SK-N-SH (cell line): ENCODE data around the gene MRPL53. TPM values are rescaled to one million over a fixed set of nuclear protein-coding genes. Genes with fewer than 3 reads are reported as not detected.
"Not testable (repeated sequence)": the region's sequence is repeated elsewhere in the genome, so short reads cannot be mapped to it uniquely, and the experiment has no call there.

Experiments used
- CTCF ChIA-PET: fragments of 300-600, 350-600 bp; formaldehyde crosslinking; extraction: SDS; loops from one replicate; lab custom pipeline; 2021; lab: Yijun Ruan, JAX
- POLR2A ChIA-PET: fragments of 350-600 bp; sonication (Branson Sonifier 250); formaldehyde crosslinking; extraction: SDS; loops from one replicate; lab custom pipeline; 2020; ENCODE audit warnings: antibody characterized with exemption, inconsistent platforms; lab: Yijun Ruan, JAX
- DNase-seq: peaks from one replicate; pipeline ENCODE4 v3.0.0; 2012
- H2AFZ ChIP-seq: fragments of 200-600 bp; sonication (generic); 2 replicates; pipeline ENCODE4 v1.8.1; 2016; ENCODE audit warnings: antibody characterized with exemption, mild to moderate bottlenecking, low read depth
- H3F3A ChIP-seq: fragments of 200-600 bp; sonication (generic); replicated peaks from 2 replicates; pipeline ENCODE3; 2016; ENCODE audit warnings: antibody characterized with exemption, mild to moderate bottlenecking; ENCODE audit not compliant: insufficient read depth
- H3K27ac ChIP-seq, 2 experiments: fragments of 200-500 bp in 1 of 2; fragments of 200-600 bp in 1 of 2; sonication (Bioruptor generic) in 1 of 2; sonication (generic), shearing (Covaris generic) in 1 of 2; 2 replicates each; pipeline versions ENCODE4 v1.5.1 to v1.6.1; 2014 to 2016; ENCODE audit warnings: low read depth in 2 of 2, inconsistent platforms in 1 of 2, low read length in 1 of 2, mild to moderate bottlenecking in 1 of 2, mixed read lengths in 1 of 2
- H3K27me3 ChIP-seq: fragments of 200-600 bp; sonication (generic), shearing (Covaris generic); 2 replicates; pipeline ENCODE4 v1.6.1; 2016; ENCODE audit warnings: mixed run types; ENCODE audit not compliant: insufficient read depth
- H3K36me3 ChIP-seq, 2 experiments: fragments of 200-500 bp in 1 of 2; fragments of 200-600 bp in 1 of 2; sonication (Bioruptor generic) in 1 of 2; sonication (generic) in 1 of 2; replicated peaks in 1 of 2; 2 replicates each; pipeline versions ENCODE3 to v1.5.1; 2014 to 2016; ENCODE audit warnings: low read length in 1 of 2, mild to moderate bottlenecking in 1 of 2; ENCODE audit not compliant: insufficient read depth in 2 of 2, control insufficient read depth in 1 of 2
- H3K4me1 ChIP-seq, 2 experiments: fragments of 200-500 bp in 1 of 2; fragments of 200-600 bp in 1 of 2; sonication (Bioruptor generic) in 1 of 2; sonication (generic), shearing (Covaris generic) in 1 of 2; 2 replicates each; pipeline versions ENCODE4 v1.5.1 to v1.6.1; 2014 to 2016; ENCODE audit warnings: low read depth in 1 of 2, low read length in 1 of 2, mixed run types in 1 of 2; ENCODE audit not compliant: insufficient read depth in 2 of 2, control insufficient read depth in 1 of 2
- H3K4me2 ChIP-seq: fragments of 200-600 bp; sonication (generic), shearing (Covaris generic); 2 replicates; pipeline ENCODE4 v1.6.1; 2017; ENCODE audit warnings: mixed run types
- H3K4me3 ChIP-seq, 2 experiments: fragments of 200-500 bp in 1 of 2; fragments of 200-600 bp in 1 of 2; sonication (Bioruptor generic) in 1 of 2; sonication (generic), shearing (Covaris generic) in 1 of 2; 2 replicates each; pipeline versions ENCODE4 v1.5.1 to v1.8.1; 2014 to 2016; ENCODE audit warnings: low read depth in 2 of 2, inconsistent platforms in 1 of 2, low read length in 1 of 2, mild to moderate bottlenecking in 1 of 2, mixed read lengths in 1 of 2, moderate library complexity in 1 of 2
- H3K79me2 ChIP-seq: fragments of 200-600 bp; sonication (generic); 2 replicates; pipeline ENCODE4 v1.8.1; 2017; ENCODE audit warnings: mild to moderate bottlenecking; ENCODE audit not compliant: insufficient read depth
- H3K9ac ChIP-seq: fragments of 200-600 bp; sonication (generic); 2 replicates; pipeline ENCODE4 v1.6.1; 2017; ENCODE audit warnings: mixed run types
- H3K9me2 ChIP-seq: fragments of 200-600 bp; sonication (generic); 2 replicates; pipeline ENCODE4 v1.6.1; 2017; ENCODE audit warnings: mixed run types
- H3K9me3 ChIP-seq: fragments of 200-600 bp; sonication (generic); 2 replicates; pipeline ENCODE4 v1.6.1; 2017; ENCODE audit warnings: mixed run types, mild to moderate bottlenecking, moderate library complexity
- H4K20me1 ChIP-seq: fragments of 200-600 bp; sonication (generic); 2 replicates; pipeline ENCODE4 v1.6.1; 2017; ENCODE audit warnings: mild to moderate bottlenecking, mixed run types; ENCODE audit not compliant: insufficient read depth
- CHD2 ChIP-seq: fragments of 150-350 bp; IDR thresholded peaks from 2 replicates; pipeline ENCODE4 v1.6.1; 2018; ENCODE audit warnings: low read length; ENCODE audit not compliant: partially characterized antibody
- EP300 ChIP-seq, 2 experiments: IDR thresholded peaks; 2 replicates each; pipeline versions ENCODE4 v1.4.0 to v1.6.1; 2012; ENCODE audit warnings: borderline replicate concordance in 1 of 2, low read depth in 1 of 2, low read length in 1 of 2
- EZH2phosphoT487 ChIP-seq: fragments of 200-600 bp; sonication (generic); IDR thresholded peaks from 2 replicates; pipeline ENCODE4 v1.6.1; 2017; ENCODE audit warnings: low read depth, mixed run types, mild to moderate bottlenecking, antibody characterized with exemption, moderate library complexity, borderline replicate concordance
- FOSL2 ChIP-seq: IDR thresholded peaks from 2 replicates; pipeline ENCODE4 v1.4.0; 2012; ENCODE audit warnings: low read depth, mild to moderate bottlenecking, moderate library complexity, borderline replicate concordance
- FOXJ3 ChIP-seq: sonication (generic); formaldehyde crosslinking; IDR thresholded peaks from 2 replicates; pipeline ENCODE4 v1.5.1; 2020; ENCODE audit warnings: mild to moderate bottlenecking, missing genetic modification reagents
- FOXM1 ChIP-seq: IDR thresholded peaks from 2 replicates; pipeline ENCODE4 v1.4.0; 2012; ENCODE audit warnings: low read depth, mild to moderate bottlenecking
- GABPA ChIP-seq: IDR thresholded peaks from 2 replicates; pipeline ENCODE4 v1.4.0; 2012; ENCODE audit warnings: low read depth, mild to moderate bottlenecking
- GATA2 ChIP-seq: sonication (generic); formaldehyde crosslinking; IDR thresholded peaks from 2 replicates; pipeline ENCODE4 v1.5.0; 2020; ENCODE audit warnings: mild to moderate bottlenecking, missing genetic modification reagents
- JUND ChIP-seq: IDR thresholded peaks from 2 replicates; pipeline ENCODE4 v1.4.0; 2012
- MEF2A ChIP-seq: IDR thresholded peaks from 2 replicates; pipeline ENCODE4 v1.4.0; 2012; ENCODE audit warnings: low read depth, borderline replicate concordance
- NRF1 ChIP-seq: IDR thresholded peaks from 2 replicates; pipeline ENCODE4 v1.6.1; 2012; ENCODE audit warnings: low read depth, mild to moderate bottlenecking, low read length
- POLR2AphosphoS5 ChIP-seq: IDR thresholded peaks from 2 replicates; pipeline ENCODE4 v1.6.1; 2012; ENCODE audit warnings: low read depth, low read length
- RAD21 ChIP-seq: IDR thresholded peaks from 2 replicates; pipeline ENCODE4 v1.6.1; 2012; ENCODE audit warnings: mild to moderate bottlenecking, low read length
- RFX5 ChIP-seq: IDR thresholded peaks from 2 replicates; pipeline ENCODE4 v1.6.1; 2012; ENCODE audit warnings: mild to moderate bottlenecking, improper control_type of control experiment, low read length
- SMC3 ChIP-seq: IDR thresholded peaks from 2 replicates; pipeline ENCODE4 v1.6.1; 2012; ENCODE audit warnings: low read depth, low read length, improper control_type of control experiment
- TAF1 ChIP-seq: IDR thresholded peaks from 2 replicates; pipeline ENCODE4 v1.6.1; 2012; ENCODE audit warnings: low read depth, mild to moderate bottlenecking, low read length, moderate library complexity, borderline replicate concordance
- WGBS: methylation state at CpG from one replicate; pipeline ENCODE4 v1.1.6; 2017; ENCODE audit warnings: low lambda C conversion rate; 5-methylcytosine and 5-hydroxymethylcytosine counted together
- polyA plus RNA-seq, 3 experiments: library from polyadenylated mRNA; depleted of rRNA; stranded (reverse); fragments of >200 nt; gene quantifications; 2 replicates each; pipeline ENCODE4 v1.2.3, GENCODE V29; 2012
- TF ChIP-seq, protein P1 (sequence below): fragments of 200-600 bp; sonication (generic); IDR thresholded peaks from 2 replicates; pipeline ENCODE4 v1.6.1; 2017; ENCODE audit warnings: antibody characterized with exemption, mild to moderate bottlenecking, moderate library complexity
- TF ChIP-seq, protein P2 (sequence below): IDR thresholded peaks from 2 replicates; pipeline ENCODE4 v1.4.0; 2012; ENCODE audit warnings: low read depth, borderline replicate concordance
- TF ChIP-seq, protein P3 (sequence below): fragments of 150-350 bp; IDR thresholded peaks from 2 replicates; pipeline ENCODE4 v1.6.1; 2017; ENCODE audit warnings: antibody characterized with exemption, low read length, low read depth, borderline replicate concordance
- TF ChIP-seq, protein P4 (sequence below): fragments of 150-350 bp; IDR thresholded peaks from 2 replicates; pipeline ENCODE4 v1.6.1; 2016; ENCODE audit warnings: mild to moderate bottlenecking, low read depth, low read length

Gene MRPL53
- polyA plus RNA-seq, 1 of the 3 experiments (the other 2 are of a cell fraction), result 95.0 TPM

DNA sequence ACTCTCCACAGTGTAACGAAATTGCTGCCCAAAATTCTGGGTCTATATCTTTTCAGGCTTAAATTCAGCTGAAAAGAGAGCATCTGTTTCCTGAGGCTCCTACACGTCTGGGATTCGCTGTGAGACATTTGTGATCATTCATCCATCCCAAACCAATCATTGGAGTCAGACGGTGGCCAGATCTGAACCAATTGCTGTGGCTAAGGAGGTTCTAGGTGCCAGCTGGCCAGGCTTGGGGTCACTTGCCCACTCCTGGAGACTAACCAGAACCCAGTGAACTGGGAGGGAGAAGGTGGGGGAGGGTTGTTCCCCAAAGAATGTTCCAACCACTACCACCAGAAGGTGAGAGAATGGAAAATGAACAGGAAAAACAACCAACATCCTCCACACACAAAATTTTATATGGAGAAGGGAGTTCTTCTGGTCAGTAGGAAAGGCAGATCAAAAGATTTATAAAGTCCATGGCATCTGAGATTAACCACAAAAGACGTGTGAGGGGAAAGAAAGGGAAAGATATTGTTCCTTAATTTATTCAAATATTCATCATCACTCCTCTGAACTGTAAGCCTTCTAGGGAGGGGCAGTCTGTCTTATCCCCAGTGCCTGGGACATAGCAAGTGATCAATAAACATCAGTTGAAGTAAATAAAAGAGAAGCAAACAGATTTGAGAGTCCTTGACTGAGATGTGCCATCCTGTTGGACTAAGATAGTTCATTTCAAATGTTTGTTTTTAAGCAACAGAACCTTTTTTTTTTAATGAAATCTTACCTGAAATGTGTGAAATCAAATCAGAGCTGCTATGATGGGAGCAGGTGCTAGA, 27.8 kb downstream of the MRPL53 start:
- no peaks in the 10 kb centered on the region for H4K20me1 ChIP-seq
- POLR2A ChIA-PET, result no interaction called here
- no peaks in the 10 kb centered on the region for H3K9me3 ChIP-seq
- H3K79me2 ChIP-seq, result peaks cover 5% of the 10 kb centered on the region
- CTCF ChIA-PET, result interaction anchor here (1.2 to 1.3 kb wide), 2 partner anchors 44 to 53 kb away, joined by 3 to 4 read pairs; no protein-coding TSS in a partner anchor
- no peaks in the 10 kb centered on the region for H3K27me3 ChIP-seq
- no peak overlapping the region for H3K27ac ChIP-seq
- H3K9me2 ChIP-seq, result no peaks in the 10 kb centered on the region
- TF ChIP-seq, protein P1, sequence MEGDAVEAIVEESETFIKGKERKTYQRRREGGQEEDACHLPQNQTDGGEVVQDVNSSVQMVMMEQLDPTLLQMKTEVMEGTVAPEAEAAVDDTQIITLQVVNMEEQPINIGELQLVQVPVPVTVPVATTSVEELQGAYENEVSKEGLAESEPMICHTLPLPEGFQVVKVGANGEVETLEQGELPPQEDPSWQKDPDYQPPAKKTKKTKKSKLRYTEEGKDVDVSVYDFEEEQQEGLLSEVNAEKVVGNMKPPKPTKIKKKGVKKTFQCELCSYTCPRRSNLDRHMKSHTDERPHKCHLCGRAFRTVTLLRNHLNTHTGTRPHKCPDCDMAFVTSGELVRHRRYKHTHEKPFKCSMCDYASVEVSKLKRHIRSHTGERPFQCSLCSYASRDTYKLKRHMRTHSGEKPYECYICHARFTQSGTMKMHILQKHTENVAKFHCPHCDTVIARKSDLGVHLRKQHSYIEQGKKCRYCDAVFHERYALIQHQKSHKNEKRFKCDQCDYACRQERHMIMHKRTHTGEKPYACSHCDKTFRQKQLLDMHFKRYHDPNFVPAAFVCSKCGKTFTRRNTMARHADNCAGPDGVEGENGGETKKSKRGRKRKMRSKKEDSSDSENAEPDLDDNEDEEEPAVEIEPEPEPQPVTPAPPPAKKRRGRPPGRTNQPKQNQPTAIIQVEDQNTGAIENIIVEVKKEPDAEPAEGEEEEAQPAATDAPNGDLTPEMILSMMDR, result no peak
- TF ChIP-seq FOXM1, result no peak
- TF ChIP-seq, protein P2, sequence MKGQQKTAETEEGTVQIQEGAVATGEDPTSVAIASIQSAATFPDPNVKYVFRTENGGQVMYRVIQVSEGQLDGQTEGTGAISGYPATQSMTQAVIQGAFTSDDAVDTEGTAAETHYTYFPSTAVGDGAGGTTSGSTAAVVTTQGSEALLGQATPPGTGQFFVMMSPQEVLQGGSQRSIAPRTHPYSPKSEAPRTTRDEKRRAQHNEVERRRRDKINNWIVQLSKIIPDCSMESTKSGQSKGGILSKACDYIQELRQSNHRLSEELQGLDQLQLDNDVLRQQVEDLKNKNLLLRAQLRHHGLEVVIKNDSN, result no peak
- TF ChIP-seq, protein P3, sequence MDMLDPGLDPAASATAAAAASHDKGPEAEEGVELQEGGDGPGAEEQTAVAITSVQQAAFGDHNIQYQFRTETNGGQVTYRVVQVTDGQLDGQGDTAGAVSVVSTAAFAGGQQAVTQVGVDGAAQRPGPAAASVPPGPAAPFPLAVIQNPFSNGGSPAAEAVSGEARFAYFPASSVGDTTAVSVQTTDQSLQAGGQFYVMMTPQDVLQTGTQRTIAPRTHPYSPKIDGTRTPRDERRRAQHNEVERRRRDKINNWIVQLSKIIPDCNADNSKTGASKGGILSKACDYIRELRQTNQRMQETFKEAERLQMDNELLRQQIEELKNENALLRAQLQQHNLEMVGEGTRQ, result no peak
- no peak for TF ChIP-seq EZH2phosphoT487
- TF ChIP-seq, protein P4, sequence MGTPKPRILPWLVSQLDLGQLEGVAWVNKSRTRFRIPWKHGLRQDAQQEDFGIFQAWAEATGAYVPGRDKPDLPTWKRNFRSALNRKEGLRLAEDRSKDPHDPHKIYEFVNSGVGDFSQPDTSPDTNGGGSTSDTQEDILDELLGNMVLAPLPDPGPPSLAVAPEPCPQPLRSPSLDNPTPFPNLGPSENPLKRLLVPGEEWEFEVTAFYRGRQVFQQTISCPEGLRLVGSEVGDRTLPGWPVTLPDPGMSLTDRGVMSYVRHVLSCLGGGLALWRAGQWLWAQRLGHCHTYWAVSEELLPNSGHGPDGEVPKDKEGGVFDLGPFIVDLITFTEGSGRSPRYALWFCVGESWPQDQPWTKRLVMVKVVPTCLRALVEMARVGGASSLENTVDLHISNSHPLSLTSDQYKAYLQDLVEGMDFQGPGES, result no peak
- TF ChIP-seq NRF1, result no peak
- TF ChIP-seq SMC3, result no peak
- TF ChIP-seq FOXJ3 (CRISPR knock-in tag), result no peak
- TF ChIP-seq POLR2AphosphoS5, result no peak
- no peak for TF ChIP-seq EP300 (IDR thresholded peaks at IDR 0.05; ENCODE audit: borderline replicate concordance in 1 of 2, low read depth in 1 of 2, low read length in 1 of 2)
- TF ChIP-seq JUND, result no peak
- TF ChIP-seq GABPA, result no peak
- no peak for TF ChIP-seq RFX5
- TF ChIP-seq MEF2A, result no peak
- TF ChIP-seq GATA2 (CRISPR knock-in tag), result no peak
- no peak for TF ChIP-seq TAF1
- no peak for TF ChIP-seq CHD2
- no peak for TF ChIP-seq FOSL2
- TF ChIP-seq RAD21, result no peak
- no peak overlapping the region for H3K4me3 ChIP-seq
- H2AFZ ChIP-seq, result no peak overlapping the region
- H3F3A ChIP-seq, result peaks cover 6% of the 10 kb centered on the region
- WGBS, result 54% methylated on average over 5 of the region's 5 CpGs
- H3K36me3 ChIP-seq, result no peaks in the 10 kb centered on the region
- peaks cover 7 to 9% of the 10 kb centered on the region in 2 experiments; a peak in 3 of 4 replicates for H3K4me1 ChIP-seq
- H3K4me2 ChIP-seq, result peak overlapping the region; percentile 15
- peak; percentile 26 for DNase-seq
- no peak overlapping the region for H3K9ac ChIP-seq

DNA sequence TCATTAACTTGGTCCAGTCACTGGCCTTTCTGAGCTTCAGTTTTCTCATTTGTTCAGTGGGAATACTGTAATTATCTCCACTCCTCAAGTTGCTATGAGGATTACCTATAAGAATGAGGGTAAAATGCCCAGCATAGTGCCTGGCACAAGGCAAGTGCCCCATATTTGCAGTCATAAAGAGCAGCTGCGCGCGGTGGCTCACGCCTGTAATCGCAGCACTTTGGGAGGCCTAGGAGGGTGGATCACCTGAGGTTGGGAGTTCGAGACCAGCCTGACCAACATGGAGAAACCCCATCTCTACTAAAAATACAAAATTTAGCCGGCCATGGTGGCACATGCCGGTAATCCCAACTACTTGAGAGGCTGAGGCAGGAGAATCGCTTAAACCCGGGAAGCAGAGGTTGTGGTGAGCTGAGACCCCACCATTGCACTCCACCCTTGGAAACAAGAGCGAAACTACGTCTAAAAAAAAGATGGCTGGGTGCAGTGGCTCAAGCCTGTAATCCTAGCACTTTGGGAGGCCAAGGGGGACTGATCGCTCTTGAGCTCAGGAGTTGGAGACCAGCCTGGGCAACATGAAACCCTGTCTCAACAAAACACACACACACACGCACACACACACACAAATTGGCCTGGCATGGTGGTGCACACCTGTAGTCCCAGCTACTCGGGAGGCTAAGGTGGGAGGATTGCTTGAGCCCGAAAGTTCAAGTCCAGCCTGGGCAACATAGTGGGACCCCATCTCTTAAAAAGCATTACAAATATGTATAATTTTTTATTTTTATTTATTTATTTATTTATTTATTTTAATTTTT, 29.8 kb downstream of the MRPL53 start:
- POLR2A ChIA-PET, H3K27ac ChIP-seq, H4K20me1 ChIP-seq, H2AFZ ChIP-seq, DNase-seq, H3K4me3 ChIP-seq, H3K4me2 ChIP-seq, H3K9ac ChIP-seq, H3K9me2 ChIP-seq, H3K27me3 ChIP-seq, H3F3A ChIP-seq, H3K36me3 ChIP-seq, H3K9me3 ChIP-seq: not testable (repeated sequence)
- 93% methylated on average over 16 of the region's 16 CpGs for WGBS
- H3K4me1 ChIP-seq, result peaks cover 20 to 25% of the 10 kb centered on the region in 2 experiments; a peak in 3 of 4 replicates
- CTCF ChIA-PET, result interaction anchor here (1.1 kb wide), 1 partner anchor 23 kb away, joined by 5 read pairs; the partner anchor contains the start of gene MOGS
- H3K79me2 ChIP-seq, result peaks cover 25% of the 10 kb centered on the region
